ENCODE data around the gene WNK2. TPM values are rescaled to one million over a fixed set of nuclear protein-coding genes. Genes with fewer than 3 reads are reported as not detected.

Gene WNK2
- total RNA-seq, 2 experiments from 2014 or later, result 0.31 to 0.55 TPM

DNA sequence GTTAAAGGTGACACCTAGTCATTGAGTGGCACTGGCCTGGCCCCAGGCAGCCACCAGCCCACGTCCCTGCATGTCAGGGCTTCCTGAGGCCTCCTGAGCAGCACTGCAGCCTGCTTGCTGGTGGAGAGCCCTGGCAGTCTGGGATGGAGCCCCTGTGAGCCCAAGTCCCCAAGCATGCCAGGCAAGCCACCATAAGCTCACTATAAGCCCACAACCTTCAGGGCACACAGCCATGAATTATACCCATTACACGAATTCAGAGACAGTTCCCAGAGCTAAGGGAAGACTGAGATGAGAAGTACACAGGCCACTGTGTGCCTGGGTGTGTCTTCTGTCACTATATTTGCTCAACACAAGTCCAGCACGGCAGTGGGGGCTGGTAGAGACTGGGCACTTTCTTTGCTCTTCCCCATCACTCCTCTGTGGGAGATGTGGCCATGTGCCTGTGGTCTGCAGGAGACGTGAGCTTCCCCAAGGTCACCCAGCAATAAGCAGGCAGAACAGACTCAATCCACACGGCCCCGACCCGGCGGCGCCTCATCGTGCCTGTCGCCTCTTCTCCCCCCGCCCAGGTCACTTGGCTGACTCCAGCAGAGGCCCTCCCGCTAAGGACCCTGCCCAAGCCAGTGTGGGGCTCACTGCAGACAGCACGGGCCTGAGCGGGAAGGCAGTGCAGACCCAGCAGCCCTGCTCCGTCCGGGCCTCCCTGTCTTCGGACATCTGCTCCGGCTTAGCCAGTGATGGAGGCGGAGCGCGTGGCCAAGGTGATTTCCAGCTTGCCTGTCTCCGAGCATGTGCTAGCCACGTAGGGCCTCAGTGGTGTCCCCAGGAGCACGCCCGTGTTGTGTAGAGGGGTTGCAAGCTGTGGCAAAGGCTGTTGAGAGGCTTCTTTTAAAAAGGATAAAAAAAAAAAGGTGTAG, 114.8 kb downstream of the WNK2 start:
- CTCF ChIA-PET, result no interaction called here
- POLR2A ChIA-PET, result no interaction called here

DNA sequence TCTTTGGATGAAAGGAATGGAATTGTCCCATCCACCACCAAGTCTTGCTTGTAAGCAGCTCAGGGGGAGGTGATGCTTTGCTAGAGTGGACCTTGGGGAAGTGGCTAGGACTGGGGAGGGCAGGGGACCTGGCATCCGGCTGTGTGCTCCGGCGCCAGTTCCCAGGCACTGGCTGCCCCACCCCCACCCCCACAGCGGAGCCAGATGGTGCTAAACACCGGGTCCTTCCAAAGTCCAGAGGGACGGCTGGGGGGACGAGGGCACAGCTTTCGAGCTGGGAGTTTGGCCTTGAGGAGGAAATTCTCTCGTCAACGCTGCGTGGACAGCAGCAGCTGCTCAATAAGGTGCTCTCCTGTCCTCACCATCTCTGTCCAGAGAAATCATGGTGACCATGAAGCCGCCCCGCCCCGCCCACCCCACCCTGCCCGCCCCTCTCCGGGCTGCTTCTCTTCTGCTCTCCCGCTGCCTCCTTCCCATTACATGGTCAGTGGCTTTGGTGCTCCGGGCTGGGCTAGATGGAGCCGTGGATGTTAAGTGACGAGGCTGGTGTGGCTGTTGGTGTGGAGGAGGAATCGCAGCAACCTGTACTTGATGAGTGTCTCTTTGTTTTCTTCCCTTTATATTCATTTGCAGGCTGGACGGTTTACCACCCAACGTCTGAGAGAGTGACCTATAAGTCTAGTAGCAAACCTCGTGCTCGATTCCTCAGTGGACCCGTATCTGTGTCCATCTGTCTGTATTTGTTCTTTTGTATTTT, 115.7 kb downstream of the WNK2 start:
- ChIA-PET POLR2A (no interaction called here), CTCF (no interaction called here)

DNA sequence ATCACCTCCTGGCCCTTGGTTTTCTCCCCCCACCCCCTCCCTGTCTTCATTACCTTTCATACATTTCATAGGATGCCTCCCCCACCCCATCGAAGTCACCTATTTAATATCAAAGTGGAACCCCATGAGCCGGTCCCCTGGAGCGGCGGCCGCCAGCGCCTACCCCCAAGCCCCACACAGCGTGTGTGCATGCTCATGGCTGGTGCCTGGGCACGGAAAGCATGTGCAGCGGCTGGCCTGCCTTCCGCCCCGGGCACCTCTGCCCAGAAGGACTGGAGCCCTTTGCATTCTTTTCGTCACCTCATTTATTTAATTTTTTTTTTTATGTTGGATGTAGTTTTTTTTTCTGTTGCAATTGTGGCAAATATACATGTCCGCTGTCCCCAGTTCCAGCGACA, 116.2 kb downstream of the WNK2 start:
- ChIA-PET CTCF (no interaction called here), POLR2A (no interaction called here)

DNA sequence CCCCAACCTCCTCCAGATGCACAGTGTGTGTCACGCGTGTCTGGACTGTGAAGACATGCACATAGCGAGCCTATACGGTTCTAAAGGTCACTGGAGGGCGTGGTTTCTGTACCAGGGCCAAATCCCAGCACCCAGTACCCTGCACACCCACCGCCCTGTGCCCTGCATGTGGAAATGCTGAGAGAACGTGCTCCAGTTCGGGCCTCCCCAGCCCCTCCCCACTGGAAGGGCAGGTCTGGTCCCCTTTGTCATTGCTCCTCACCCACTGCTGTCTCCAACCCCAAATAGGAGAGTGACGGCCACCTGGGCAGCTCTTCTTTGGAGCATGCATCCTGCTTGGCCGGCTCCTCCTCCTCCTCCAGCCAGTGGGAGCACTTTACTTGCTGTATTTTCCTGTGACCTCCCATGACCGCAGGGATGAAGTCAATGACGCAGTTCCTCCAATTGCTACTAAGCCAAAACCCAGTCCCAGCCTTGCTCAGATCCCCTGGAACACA, 116.7 kb downstream of the WNK2 start:
- POLR2A ChIA-PET, result no interaction called here
- CTCF ChIA-PET, result no interaction called here

DNA sequence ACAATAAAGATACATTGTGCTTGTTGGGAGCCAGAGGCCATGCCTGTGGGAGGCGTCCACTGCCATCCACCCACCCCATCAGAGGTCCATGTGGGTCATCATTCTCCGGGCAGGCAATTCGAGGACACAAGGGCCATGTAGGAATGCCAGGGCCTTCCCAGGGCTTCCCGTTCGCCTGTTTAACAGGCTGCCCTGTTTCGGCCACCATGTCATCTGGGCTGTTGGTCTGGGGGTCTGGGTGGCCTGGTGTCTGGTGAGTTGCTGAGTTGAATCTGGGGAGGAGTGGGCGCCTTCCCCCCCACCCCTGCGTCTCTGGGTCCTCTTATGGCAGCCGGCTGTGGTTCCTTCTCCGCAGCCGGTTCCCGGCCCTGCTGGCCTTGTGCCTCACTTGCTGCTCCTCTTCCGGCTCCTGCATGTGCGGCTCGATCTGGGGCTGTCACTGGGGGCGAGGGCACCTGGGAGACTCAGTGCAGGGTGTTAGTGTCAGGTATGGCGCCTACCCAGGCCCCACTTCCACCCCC, 117.4 kb downstream of the WNK2 start:
- ChIA-PET CTCF (no interaction called here), POLR2A (no interaction called here)

DNA sequence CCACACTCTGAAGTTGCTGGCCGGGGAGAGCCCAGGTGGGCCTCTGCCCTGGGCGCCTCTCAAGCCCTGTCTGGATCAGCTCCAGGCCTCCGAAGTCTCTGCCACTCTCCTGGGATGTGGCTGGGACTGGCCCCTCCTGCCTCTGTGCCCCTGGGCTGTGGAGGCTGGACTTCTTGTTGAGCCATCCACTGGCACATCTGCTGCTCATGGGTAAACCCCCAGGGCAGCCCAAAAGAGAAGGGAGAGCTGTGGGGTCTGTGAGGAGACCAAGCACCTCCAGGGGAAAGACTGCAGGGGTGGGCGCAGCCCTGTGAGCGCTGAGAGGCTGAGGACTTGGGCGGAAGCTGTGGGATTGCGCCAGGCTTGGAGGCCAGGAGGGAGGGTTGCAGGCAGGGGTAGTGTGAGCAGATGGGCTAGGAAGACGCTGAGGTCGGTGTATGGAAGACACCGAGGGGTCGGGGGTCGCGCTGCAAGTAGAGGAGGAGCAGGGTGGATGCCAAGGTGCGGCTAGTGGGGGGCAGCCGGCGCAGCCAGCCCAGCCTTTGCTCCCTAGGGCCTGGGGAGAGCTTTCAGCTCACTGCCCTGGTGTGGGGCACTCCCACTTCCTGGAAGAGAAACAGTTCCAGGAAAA, 118.1 kb downstream of the WNK2 start:
- CTCF ChIA-PET, result interaction anchor here (0.6 to 1.7 kb wide), 5 partner anchors 10 to 349 kb away, joined by 3 to 8 read pairs (median 3); no protein-coding TSS in a partner anchor
- POLR2A ChIA-PET, result no interaction called here

DNA sequence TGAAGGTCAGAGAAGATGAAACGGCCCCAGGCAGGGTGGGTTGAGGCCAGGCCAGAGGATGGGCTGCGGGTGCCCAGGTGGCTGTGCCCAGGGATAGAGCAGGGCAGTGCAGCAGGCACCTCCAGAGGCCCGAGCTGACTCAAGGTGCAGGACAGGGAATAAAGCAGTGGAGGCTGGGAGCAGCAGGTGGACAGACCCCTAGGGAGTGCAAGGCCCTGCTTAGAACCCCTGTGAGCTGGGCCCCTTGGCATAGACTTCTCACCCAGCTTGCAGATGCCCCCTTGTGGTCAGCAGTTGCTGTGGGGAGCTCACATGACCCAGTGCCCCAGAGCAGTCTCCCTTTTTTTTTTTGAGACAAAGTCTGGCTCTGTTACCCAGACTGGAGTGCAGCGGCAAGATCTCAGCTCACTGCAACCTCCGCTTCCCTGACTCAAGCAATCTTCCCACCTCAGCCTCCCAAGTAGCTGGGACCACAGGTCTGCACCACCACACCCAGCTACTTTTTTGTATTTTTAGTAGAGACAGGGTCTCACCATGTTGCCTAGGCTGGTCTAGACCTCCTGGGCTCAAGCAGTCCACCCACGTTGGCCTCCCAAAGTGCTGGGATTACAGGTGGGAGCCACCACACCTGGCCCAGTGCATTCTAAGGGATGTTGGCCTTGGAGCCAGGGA, 118.8 kb downstream of the WNK2 start:
- POLR2A ChIA-PET, result no interaction called here

DNA sequence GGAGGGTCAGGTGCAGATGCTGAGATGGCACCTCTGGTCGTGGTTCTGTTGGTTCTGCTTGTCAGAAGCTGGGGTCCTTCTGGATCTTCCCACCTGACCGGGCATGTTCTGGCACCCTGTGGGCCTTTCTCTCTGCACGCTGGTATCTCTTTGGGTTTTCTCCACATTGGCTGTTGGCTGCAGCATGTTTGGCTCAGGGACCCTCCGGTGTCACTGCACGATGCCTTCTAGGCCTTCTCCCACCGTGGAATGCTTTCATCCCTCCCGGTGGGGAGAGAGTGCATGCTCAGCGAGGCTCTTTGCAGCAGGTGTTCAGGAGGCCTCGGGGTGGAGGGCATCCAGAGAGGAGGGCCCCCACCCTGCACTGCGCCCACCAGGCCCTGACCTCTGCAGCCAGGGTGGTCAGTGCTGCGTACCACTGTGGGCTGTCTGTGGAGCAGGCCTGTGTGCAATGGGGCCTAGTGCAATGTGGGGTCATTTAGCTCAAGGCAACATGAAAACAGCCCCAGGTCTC, 119.4 kb downstream of the WNK2 start:
- ChIA-PET POLR2A (no interaction called here), CTCF (interaction anchor here (0.8 to 1.7 kb wide), 6 partner anchors 9 to 195 kb away, joined by 3 to 8 read pairs (median 3); no protein-coding TSS in a partner anchor)

More for the DNA sequence above, 118.8 kb downstream of the WNK2 start:
- CTCF ChIA-PET, result interaction anchor here (0.6 to 1.7 kb wide), 7 partner anchors 9 to 350 kb away, joined by 3 to 8 read pairs (median 3); no protein-coding TSS in a partner anchor

DNA sequence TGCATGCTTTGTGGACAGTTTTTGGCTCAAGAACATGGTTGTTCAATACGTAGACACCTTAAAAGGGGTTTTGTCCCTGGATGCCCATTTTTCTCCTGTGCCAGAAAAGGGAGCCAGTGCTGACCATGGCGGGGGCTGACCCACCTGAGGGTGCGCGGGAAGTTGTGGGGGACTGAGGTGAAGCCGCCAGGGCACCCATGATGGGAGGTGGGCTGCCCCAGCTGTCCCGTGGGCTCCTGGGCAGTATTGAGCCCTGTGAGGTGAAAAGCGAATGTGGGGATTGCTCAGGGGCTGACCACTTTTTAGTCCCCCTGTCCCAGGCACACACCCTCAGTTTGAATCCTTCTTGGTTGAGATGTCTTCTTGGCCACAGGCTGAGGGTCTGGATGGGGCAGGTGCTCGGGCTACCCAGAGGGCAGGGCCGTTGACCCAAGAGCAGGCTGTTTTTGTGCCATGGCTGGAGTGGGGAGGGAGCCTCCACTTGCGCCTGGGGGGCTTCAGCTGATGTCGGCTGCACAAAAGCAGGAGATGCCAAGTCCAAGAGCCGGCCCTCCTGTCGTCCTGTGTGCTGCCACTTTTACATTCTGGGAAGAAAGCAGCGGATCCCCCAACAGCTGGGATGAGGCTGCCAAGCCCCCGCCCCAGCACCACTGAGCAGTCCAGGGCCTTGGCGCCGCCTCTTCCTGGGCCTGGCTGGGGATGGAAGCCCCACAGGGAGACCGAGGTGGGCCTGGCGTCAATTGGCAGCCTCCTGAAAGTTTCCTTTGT, 120.1 kb downstream of the WNK2 start:
- ChIA-PET CTCF (interaction anchor here (1.0 to 1.7 kb wide), 4 partner anchors 8 to 196 kb away, joined by 3 to 8 read pairs (median 6); no protein-coding TSS in a partner anchor), POLR2A (no interaction called here)

DNA sequence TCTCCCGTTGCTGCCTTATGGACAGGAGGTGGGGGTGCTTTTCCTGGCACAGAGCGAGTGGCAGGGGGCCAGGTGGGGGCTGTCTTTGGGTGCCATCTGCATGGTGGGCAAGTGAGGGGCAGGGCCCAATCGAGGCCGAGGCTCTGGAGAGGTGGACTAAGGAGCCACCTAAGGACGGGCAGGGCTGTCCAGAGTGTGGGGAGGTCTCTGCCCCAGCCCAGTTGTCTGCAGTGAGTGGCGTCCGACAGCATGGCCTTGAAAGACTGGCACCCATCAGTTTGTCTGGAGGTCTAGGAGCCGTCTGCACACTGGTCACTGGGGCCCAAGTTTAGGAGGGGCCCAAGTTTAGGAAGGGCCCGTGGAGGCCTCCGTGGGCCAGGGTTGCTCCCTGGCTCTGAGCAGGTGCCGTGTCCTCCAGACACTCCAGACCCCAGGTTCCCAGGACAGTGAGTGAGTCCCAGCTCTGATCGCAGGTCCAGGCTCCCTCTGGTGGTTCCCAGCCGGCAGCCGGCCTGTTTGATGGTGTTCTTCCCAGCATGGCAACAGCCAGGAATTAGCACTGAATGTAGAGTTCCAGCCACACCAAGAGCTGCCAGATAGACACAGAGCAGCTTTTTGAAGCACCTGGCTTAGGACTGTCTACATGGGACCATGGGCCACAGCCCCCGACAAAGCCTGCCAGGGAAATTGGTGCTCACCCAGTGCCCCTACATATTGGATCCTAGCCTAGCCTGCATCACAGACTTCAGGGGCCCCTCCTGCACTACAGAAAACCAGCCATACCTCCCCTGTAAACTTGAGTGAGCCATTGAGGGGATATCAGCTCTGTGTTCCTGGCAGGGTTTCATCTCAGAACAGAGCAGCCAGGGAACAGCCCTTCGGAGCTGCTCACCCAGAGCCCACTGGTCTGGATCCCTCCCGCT, 120.9 kb downstream of the WNK2 start:
- ChIA-PET POLR2A (no interaction called here), CTCF (interaction anchor here (1.6 kb wide), 1 partner anchor 196 kb away, joined by 7 read pairs; no protein-coding TSS in a partner anchor)

DNA sequence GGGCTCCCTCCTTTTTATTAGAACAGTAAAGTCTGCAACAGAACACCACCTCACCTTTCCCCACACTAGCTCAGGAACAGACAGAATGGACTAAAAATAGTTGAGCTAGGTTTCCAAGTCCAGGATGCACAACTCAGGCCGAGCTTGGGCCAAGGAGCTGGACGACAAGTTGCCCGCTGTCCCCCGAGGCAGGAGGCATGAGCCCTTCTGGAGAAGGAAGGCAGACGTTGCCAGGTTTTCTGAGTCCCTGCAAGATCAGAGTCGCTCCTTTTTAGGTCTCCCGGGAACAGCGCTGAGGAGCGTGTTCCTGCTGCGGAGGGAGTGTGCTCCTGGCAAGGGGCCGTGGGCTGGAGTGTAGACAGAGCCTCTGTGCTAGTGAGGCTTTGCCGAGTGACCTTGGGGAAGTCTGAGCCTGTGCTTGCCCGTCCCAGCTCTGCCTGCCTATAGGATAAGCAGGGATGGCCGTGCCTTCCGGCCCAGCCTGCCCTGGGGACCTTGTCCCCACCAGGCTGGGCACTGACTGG, 121.6 kb downstream of the WNK2 start:
- POLR2A ChIA-PET, result no interaction called here
- CTCF ChIA-PET, result interaction anchor here (1.6 kb wide), 1 partner anchor 196 kb away, joined by 7 read pairs; no protein-coding TSS in a partner anchor

DNA sequence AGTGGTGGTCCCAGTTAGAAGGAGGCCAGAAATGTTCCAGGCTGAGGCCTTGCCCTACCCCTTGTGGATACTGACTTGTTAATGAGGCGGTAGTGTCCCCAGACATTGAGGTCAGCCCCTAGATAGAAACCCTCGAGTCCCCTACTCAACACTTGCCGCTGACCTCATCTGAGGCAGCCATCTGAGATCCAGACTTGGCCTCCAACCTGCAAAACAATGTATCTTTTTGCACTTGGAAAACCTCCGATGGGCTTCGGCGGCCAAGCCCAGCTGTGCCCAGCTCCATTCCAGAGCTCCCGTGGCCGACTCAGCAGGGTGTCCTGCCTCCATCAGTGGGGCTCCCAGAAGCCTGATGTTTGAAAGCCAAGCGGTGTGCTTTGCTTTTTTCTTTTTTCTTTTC, 122.1 kb downstream of the WNK2 start:
- CTCF ChIA-PET, result interaction anchor here (1.6 kb wide), 1 partner anchor 197 kb away, joined by 7 read pairs; no protein-coding TSS in a partner anchor
- POLR2A ChIA-PET, result no interaction called here

DNA sequence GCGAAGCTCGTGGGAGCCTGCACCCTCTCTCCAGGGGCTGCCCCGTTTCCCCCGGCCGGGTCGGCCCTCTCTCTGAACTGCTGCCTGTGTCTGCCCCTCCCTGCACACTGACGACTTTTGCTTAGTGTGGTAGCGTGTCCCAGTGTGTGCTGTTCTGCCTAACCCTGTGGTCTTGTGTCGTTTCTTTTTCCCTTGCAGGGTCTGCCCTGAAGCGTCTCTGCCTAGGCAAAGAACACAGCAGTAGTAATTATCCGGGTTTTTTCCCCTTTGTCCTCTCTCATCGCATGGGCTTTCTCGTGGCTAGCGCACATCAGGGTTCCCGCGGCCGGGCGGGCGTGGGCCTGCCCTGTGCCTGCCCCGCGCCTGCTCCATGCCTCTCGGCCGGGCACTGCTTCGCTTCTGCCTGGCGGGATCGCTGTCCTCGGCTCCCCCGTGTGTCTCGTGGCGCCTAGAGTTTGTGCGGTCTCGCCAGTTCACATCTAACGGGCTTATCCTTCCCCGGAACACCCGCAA, 122.7 kb downstream of the WNK2 start:
- ChIA-PET CTCF (no interaction called here), POLR2A (interaction anchor here (0.5 kb wide), 1 partner anchor 15 kb away, joined by 6 read pairs; no protein-coding TSS in a partner anchor)

DNA sequence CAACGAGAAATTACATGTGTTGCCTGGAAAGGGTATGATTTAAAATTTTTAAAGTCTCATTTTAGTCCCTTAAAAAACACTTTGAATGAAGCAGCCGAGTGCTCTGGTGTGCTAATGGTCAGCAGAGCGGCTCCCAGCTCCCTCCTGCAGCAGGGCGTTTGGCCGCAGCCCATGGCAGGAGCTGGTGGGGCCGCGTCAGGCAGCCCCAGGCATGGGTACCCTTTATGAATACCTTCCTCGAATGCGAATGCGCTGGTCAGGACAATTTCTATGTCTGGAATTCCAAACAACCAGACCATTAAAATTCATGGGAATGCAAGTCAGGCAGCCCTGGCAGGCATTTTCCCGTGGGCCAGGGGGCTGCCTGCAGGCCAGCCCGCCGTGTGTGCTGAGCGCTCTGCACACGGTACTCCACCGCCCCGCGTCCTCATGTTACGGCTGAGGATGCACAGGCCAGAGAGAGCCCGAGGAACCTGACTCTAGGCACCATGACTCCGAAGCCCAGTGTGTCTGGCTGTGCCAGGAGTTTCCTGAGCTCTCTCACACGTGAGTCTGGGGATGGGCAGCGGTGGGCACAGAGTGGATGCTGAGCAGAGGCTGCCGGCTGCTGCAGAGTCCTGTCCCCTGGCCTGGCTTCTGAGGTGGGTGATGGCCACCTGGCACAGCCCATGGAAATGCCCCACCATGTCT, 123.7 kb downstream of the WNK2 start:
- ChIA-PET POLR2A (no interaction called here), CTCF (no interaction called here)

DNA sequence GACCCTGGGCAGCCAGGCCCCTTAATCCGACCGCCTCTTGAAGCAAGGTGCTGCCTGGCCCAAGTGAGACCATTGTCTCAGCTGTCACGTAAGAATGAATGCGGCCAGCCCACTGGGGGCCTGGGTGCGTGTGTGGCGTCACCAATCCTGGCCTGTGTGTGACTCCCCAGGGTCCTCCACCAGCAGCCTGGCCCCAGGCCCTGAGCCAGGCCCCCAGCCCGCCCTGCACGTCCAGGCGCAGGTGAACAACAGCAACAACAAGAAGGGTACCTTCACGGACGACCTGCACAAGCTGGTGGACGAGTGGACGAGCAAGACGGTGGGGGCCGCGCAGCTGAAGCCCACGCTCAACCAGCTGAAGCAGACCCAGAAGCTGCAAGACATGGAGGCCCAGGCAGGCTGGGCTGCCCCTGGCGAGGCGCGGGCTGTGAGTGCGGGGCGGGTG, 124.2 kb downstream of the WNK2 start:
- CTCF ChIA-PET, result no interaction called here

DNA sequence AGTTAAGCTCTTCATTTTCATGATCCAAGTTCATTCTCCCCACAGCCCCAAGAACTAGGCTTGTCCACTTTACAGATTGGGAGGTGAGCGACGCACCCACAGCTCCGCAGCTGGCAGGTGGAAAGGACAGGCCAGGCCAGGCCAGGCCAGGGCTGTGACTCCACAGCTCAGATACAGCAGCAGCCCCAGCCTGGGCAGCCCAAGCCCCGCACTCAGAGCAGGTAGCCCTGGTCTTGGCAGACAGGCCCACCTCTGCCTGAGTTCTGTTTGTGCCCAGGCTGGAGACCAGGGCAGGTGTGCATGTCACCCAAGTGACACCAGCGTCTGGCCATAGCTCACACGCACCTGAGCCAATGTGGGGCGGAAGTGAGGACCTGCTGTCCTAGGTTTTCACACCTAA, 124.7 kb downstream of the WNK2 start:
- CTCF ChIA-PET, result no interaction called here
- POLR2A ChIA-PET, result no interaction called here

More for the DNA sequence above, 124.2 kb downstream of the WNK2 start:
- POLR2A ChIA-PET, result no interaction called here

Measured in activated CD8-positive, alpha-beta memory T cell treated with anti-CD3 and anti-CD28 coated beads for 36 hours (primary cell).